Heart left ventricle (tissue), 13 donors: ENCODE results near the gene ZNF507.

Source experiments
- POLR2A ChIP-seq, 2 donors: fragments of 450-650 bp; IDR thresholded peaks; one replicate each; pipeline ENCODE4 v1.6.1; 2017; ENCODE audit warnings: antibody characterized with exemption in 2 of 2, mild to moderate bottlenecking in 2 of 2, moderate library complexity in 2 of 2
- TF ChIP-seq, protein P1 (sequence below), 12 donors: fragments of 200-600 bp; sonication (generic) in 4 of 12; IDR thresholded peaks; one replicate each; pipeline versions ENCODE4 v1.5.0 to v1.8.0; 2018 to 2022; ENCODE audit warnings: antibody characterized with exemption in 12 of 12, mild to moderate bottlenecking in 5 of 12
- donor health status: ischemic (EF 13 %, LVEDD 7.1; RV severe dilation, severe dysfunction).
- donor health status: DM: no; HTN: yes; CAD: no.
- donor health status: DM: no; HTN: no; CAD: no.
- donor health status: ischemic (EF 25% LVEDD 6.9; RV normal size, moderate dysfunction).
- donor health status: ischemic (EF 25% LVEDD 5.7; RV mildly dilated, moderate dysfunction).
- donor health status: ischemic (EF 35%, LVEDD 5.7; RV mildly dilated, moderate dysfunction).
- donor health status: nonischemic (EF 11% LVEDD 7.7; RV severe dilation, severe dysfunction).
- donor health status: DM: yes; HTN: yes; CAD: no.
- donor health status: PGD.
- donor health status: ischemic (EF 29% LVEDD 5.4; RV normal size, mild dysfunction).
- donor health status: nonischemic (EF 23%, LVEDD 6.1; RV moderate dilation, normal function).

DNA sequence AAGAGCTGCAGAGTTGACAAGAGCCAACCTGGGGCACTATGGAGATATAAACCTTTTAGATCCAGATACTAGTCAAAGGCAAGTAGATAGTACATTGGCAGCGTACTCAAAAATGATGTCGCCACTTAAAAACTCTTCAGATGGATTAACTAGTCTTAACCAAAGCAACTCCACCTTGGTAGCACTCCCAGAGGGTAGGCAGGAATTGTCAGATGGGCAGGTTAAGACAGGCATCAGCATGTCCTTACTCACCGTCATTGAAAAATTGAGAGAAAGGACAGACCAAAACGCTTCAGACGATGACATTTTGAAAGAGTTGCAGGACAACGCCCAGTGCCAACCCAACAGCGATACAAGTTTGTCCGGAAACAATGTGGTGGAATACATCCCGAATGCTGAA, 8.9 kb downstream of the ZNF507 start:
- TF ChIP-seq, protein P1, sequence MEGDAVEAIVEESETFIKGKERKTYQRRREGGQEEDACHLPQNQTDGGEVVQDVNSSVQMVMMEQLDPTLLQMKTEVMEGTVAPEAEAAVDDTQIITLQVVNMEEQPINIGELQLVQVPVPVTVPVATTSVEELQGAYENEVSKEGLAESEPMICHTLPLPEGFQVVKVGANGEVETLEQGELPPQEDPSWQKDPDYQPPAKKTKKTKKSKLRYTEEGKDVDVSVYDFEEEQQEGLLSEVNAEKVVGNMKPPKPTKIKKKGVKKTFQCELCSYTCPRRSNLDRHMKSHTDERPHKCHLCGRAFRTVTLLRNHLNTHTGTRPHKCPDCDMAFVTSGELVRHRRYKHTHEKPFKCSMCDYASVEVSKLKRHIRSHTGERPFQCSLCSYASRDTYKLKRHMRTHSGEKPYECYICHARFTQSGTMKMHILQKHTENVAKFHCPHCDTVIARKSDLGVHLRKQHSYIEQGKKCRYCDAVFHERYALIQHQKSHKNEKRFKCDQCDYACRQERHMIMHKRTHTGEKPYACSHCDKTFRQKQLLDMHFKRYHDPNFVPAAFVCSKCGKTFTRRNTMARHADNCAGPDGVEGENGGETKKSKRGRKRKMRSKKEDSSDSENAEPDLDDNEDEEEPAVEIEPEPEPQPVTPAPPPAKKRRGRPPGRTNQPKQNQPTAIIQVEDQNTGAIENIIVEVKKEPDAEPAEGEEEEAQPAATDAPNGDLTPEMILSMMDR (IDR thresholded peaks at IDR 0.05) = no peak
- no peak for TF ChIP-seq POLR2A (IDR thresholded peaks at IDR 0.05)
